GM19438 (cell line): ENCODE measurements around the gene DLG2.
A peak's percentile ranks its signal among the peaks of the same experiment; 100 is the strongest.
"Not testable (repeated sequence)": the region's sequence is repeated elsewhere in the genome, so short reads cannot be mapped to it uniquely, and the experiment has no call there.

ENCODE experiments used
- ATAC-seq: cut with Tn5 transposase; IDR thresholded peaks from one replicate; pipeline ENCODE4 v1.9.1; 2021; ENCODE audit warnings: low read depth; ENCODE audit not compliant: unreplicated experiment

The DLG2 gene

GRCh38 chr11:84355911-84356310 lies 1271.2 kb downstream of the DLG2 start:
- no peak for ATAC-seq

GRCh38 chr11:84345597-84345996 lies 1281.5 kb downstream of the DLG2 start:
- no peak for ATAC-seq

- no peak for ATAC-seq
These were observed 1282.1 kb downstream of the DLG2 start for GRCh38 chr11:84345027-84345426.

- no peak for ATAC-seq
These were observed 1287.3 kb downstream of the DLG2 start for GRCh38 chr11:84339796-84340195.

GRCh38 chr11:84333221-84333620 lies 1293.9 kb downstream of the DLG2 start:
- ATAC-seq: no peak

GRCh38 chr11:84322211-84322610 lies 1304.9 kb downstream of the DLG2 start:
- ATAC-seq: no peak

GRCh38 chr11:84319863-84320262 lies 1307.3 kb downstream of the DLG2 start:
- ATAC-seq: no peak

- no peak for ATAC-seq
These were observed 1310.1 kb downstream of the DLG2 start for GRCh38 chr11:84316866-84317555.

GRCh38 chr11:84313830-84314359 lies 1313.2 kb downstream of the DLG2 start:
- ATAC-seq: no peak

GRCh38 chr11:84310268-84310667 lies 1316.9 kb downstream of the DLG2 start:
- no peak for ATAC-seq

GRCh38 chr11:84308491-84308890 lies 1318.7 kb downstream of the DLG2 start:
- ATAC-seq: not testable (repeated sequence)

- no peak for ATAC-seq
These were observed 1327.1 kb downstream of the DLG2 start for GRCh38 chr11:84300092-84300491.

GRCh38 chr11:84297570-84297969 lies 1329.6 kb downstream of the DLG2 start:
- ATAC-seq: no peak

- ATAC-seq: no peak
These were observed 1331.3 kb downstream of the DLG2 start for GRCh38 chr11:84295815-84296214.

GRCh38 chr11:84292955-84293354 lies 1334.2 kb downstream of the DLG2 start:
- ATAC-seq: no peak

GRCh38 chr11:84292006-84292405 lies 1335.1 kb downstream of the DLG2 start:
- ATAC-seq: no peak

GRCh38 chr11:84290647-84291046 lies 1336.5 kb downstream of the DLG2 start:
- ATAC-seq: no peak

- peak; percentile 98 for ATAC-seq
These were observed 1337.7 kb downstream of the DLG2 start for GRCh38 chr11:84289381-84289906.

GRCh38 chr11:84273541-84273940 lies 1353.6 kb downstream of the DLG2 start:
- ATAC-seq: no peak

GRCh38 chr11:84270466-84270865 lies 1356.7 kb downstream of the DLG2 start:
- no peak for ATAC-seq

- no peak for ATAC-seq
These were observed 1363.1 kb downstream of the DLG2 start for GRCh38 chr11:84264066-84264465.

GRCh38 chr11:84261707-84262106 lies 1365.4 kb downstream of the DLG2 start:
- no peak for ATAC-seq
